Pancreas (tissue), 10 donors: Measurements from ENCODE around the gene RLN1. TPM values are rescaled to one million over a fixed set of nuclear protein-coding genes. Genes with fewer than 3 reads are reported as not detected.

Experiments used
- ATAC-seq, 4 donors: fragments of 200-7000 bp; cut with Tn5 transposase; one replicate each; pipeline versions ENCODE4 v1.8.0 to v1.9.1; 2020; ENCODE audit warnings: mild to moderate bottlenecking in 4 of 4, moderate library complexity in 4 of 4
- DNase-seq, 6 donors: peaks; one replicate each; pipeline ENCODE4 v3.0.0-alpha.2; 2020
- FAIRE-seq: peaks from 2 replicates; lab custom pipeline; 2012; peaks lifted over from hg19 to GRCh38; lab: Jason Lieb, UNC
- H3K27ac ChIP-seq, 4 donors: fragments of 200-600 bp; sonication (generic); 1 replicate in 3 of 4; 2 replicates in 1 of 4; pipeline versions ENCODE4 v1.5.0 to v1.8.0; 2020
- H3K27me3 ChIP-seq, 4 donors: fragments of 200-600 bp; one replicate each; pipeline ENCODE4 v1.8.0; 2021
- H3K36me3 ChIP-seq, 3 donors: fragments of 200-600 bp; sonication (generic) in 1 of 3; one replicate each; pipeline versions ENCODE4 v1.5.0 to v1.8.0; 2020 to 2021
- H3K4me1 ChIP-seq, 3 donors: fragments of 200-600 bp; one replicate each; pipeline ENCODE4 v1.8.0; 2021
- H3K4me3 ChIP-seq, 4 donors: fragments of 200-600 bp; sonication (generic) in 2 of 4; one replicate each; pipeline versions ENCODE4 v1.5.0 to v1.8.0; 2020 to 2021
- H3K9me3 ChIP-seq, 4 donors: fragments of 200-600 bp; one replicate each; pipeline ENCODE4 v1.8.0; 2021
- CTCF ChIP-seq, 4 donors: fragments of 200-600 bp; sonication (generic) in 3 of 4; IDR thresholded peaks; one replicate each; pipeline versions ENCODE4 v1.5.0 to v1.8.0; 2021; ENCODE audit warnings: antibody characterized with exemption in 4 of 4
- WGBS, 2 donors: extraction: QIAGEN DNeasy Blood & Tissue Kit; methylation state at CpG; one replicate each; pipeline ENCODE4 v1.1.7; 2013; 5-methylcytosine and 5-hydroxymethylcytosine counted together
- intact Hi-C, 3 donors: fragments of 100-400 bp; cut with DNase I; formaldehyde crosslinking; loops; one replicate each; pipeline versions ENCODE4 v1.11.1 to v1.14.2; 2022
- polyA plus RNA-seq, 2 donors: library from polyadenylated mRNA; stranded (reverse); fragments of 200-250 nt; gene quantifications; one replicate each; pipeline ENCODE4 v1.2.3, GENCODE V29; 2013
- total RNA-seq, 6 donors: library from RNA; stranded (reverse); fragmentation: NEBNext Ultra II Directional in 4 of 6; extraction: Animal tissue kit (Norgen Biotek cat#: 25700) in 4 of 6; gene quantifications; one replicate each; pipeline versions ENCODE4 v1.2.1 to v1.2.4, GENCODE V29; 2021 to 2023
- donor health status: healthy with polysubstance abuse.
- donor health status: DM: no; HTN: no; CAD: no; lungs with moderate emphysema.
- donor health status: DM: no; HTN: no; CAD: no.
- donor health status: control.
- donor health status: control.
- donor health status: Bipolar disorder and iron deficiency.
- donor health status: DM: yes; HTN: yes; CAD: no.
- donor health status: DM: no; HTN: no; CAD: no.
- donor health status: DM: no; HTN: no; CAD: no.
- donor health status: DM: yes; HTN: yes; CAD: no.

RLN1 gene
- total and polyA plus RNA-seq, 8 donors = not detected

- ATAC-seq = no peak
- no peak overlapping the region for H3K27ac ChIP-seq
- H3K9me3 ChIP-seq = no peaks in the 10 kb centered on the region
- no peak for DNase-seq
- no peak for TF ChIP-seq CTCF (IDR thresholded peaks at IDR 0.05)
- H3K27me3 ChIP-seq = no peaks in the 10 kb centered on the region
- H3K4me1 ChIP-seq = no peaks in the 10 kb centered on the region
- no peak for FAIRE-seq
- no peaks in the 10 kb centered on the region for H3K36me3 ChIP-seq
- H3K4me3 ChIP-seq = no peak overlapping the region
- intact Hi-C loops = no loop called here
Observed at GRCh38 chr9:5360341-5360740, 20.7 kb upstream of the RLN1 start.

- TF ChIP-seq CTCF (IDR thresholded peaks at IDR 0.05) = no peak
- FAIRE-seq (no peak), DNase-seq (no peak), ATAC-seq (no peak)
- WGBS, 2 donors = 89 to 91% methylated on average over 1 of the region's 1 CpG
- intact Hi-C loops = no loop called here
- H3K9me3 ChIP-seq = no peaks in the 10 kb centered on the region
- H3K27me3 ChIP-seq = no peaks in the 10 kb centered on the region
- H3K4me1 ChIP-seq = no peaks in the 10 kb centered on the region
- H3K36me3 ChIP-seq = no peaks in the 10 kb centered on the region
- H3K4me3 ChIP-seq = no peak overlapping the region
- H3K27ac ChIP-seq = no peak overlapping the region
Observed at GRCh38 chr9:5357431-5358105, 17.9 kb upstream of the RLN1 start.

- no peaks in the 10 kb centered on the region for H3K36me3 ChIP-seq
- H3K9me3 ChIP-seq = no peaks in the 10 kb centered on the region
- DNase-seq (no peak), FAIRE-seq (no peak), ATAC-seq (no peak)
- no peaks in the 10 kb centered on the region for H3K4me1 ChIP-seq
- no peak for TF ChIP-seq CTCF (IDR thresholded peaks at IDR 0.05)
- intact Hi-C loops = no loop called here
- no peak overlapping the region for H3K27ac ChIP-seq
- no peaks in the 10 kb centered on the region for H3K27me3 ChIP-seq
- 90 to 100% methylated on average over 2 of the region's 2 CpGs for WGBS, 2 donors
- no peak overlapping the region for H3K4me3 ChIP-seq
Observed at GRCh38 chr9:5355817-5356216, 16.1 kb upstream of the RLN1 start.

- Histone ChIP-seq H3K27ac (no peak overlapping the region), H3K36me3 (no peaks in the 10 kb centered on the region), H3K9me3 (no peaks in the 10 kb centered on the region), H3K4me3 (no peak overlapping the region), H3K4me1 (no peaks in the 10 kb centered on the region), H3K27me3 (no peaks in the 10 kb centered on the region)
- DNase-seq = no peak
- intact Hi-C loops = no loop called here
- no peak for ATAC-seq
- no peak for FAIRE-seq
- 97 to 100% methylated on average over 1 of the region's 1 CpG for WGBS, 2 donors
- no peak for TF ChIP-seq CTCF (IDR thresholded peaks at IDR 0.05)
Observed at GRCh38 chr9:5355226-5355625, 15.6 kb upstream of the RLN1 start.

- WGBS, 2 donors = 85 to 96% methylated on average over 2 of the region's 2 CpGs
- ATAC-seq (no peak), DNase-seq (no peak), FAIRE-seq (no peak)
- H3K27ac ChIP-seq = no peak overlapping the region
- no peaks in the 10 kb centered on the region for H3K36me3 ChIP-seq
- no peaks in the 10 kb centered on the region for H3K9me3 ChIP-seq
- H3K4me1 ChIP-seq = no peaks in the 10 kb centered on the region
- intact Hi-C loops = no loop called here
- no peaks in the 10 kb centered on the region for H3K27me3 ChIP-seq
- TF ChIP-seq CTCF (IDR thresholded peaks at IDR 0.05) = no peak
- H3K4me3 ChIP-seq = no peak overlapping the region
Observed at GRCh38 chr9:5354184-5354583, 14.5 kb upstream of the RLN1 start.
